SJCRH30 (cell line): Measurements from ENCODE around the gene SOX4. TPM values are rescaled to one million over a fixed set of nuclear protein-coding genes. Genes with fewer than 3 reads are reported as not detected.
A peak's percentile ranks its signal among the peaks of the same experiment; 100 is the strongest.
"Not testable (repeated sequence)": the region's sequence is repeated elsewhere in the genome, so short reads cannot be mapped to it uniquely, and the experiment has no call there.

Source experiments
- DNase-seq, 2 experiments: peaks; one replicate each; pipeline ENCODE4 v3.0.0-alpha.2; 2015 to 2020
- H3K27ac ChIP-seq: fragments of 250-450 bp; sonication (Bioruptor Pico); 2 replicates; pipeline ENCODE4 v1.5.1; 2020; ENCODE audit warnings: mild to moderate bottlenecking, moderate library complexity
- H3K27me3 ChIP-seq: fragments of 250-450 bp; sonication (Bioruptor Pico); 2 replicates; pipeline ENCODE4 v1.5.1; 2020; ENCODE audit warnings: mild to moderate bottlenecking, moderate library complexity
- H3K36me3 ChIP-seq: fragments of 250-450 bp; sonication (Bioruptor Pico); 2 replicates; pipeline ENCODE4 v1.5.1; 2020; ENCODE audit warnings: mild to moderate bottlenecking, moderate library complexity
- H3K4me1 ChIP-seq: fragments of 250-450 bp; sonication (Bioruptor Pico); 2 replicates; pipeline ENCODE4 v1.5.1; 2020; ENCODE audit warnings: mild to moderate bottlenecking, moderate library complexity
- H3K4me3 ChIP-seq: fragments of 250-450 bp; sonication (Bioruptor Pico); 2 replicates; pipeline ENCODE4 v1.5.1; 2020; ENCODE audit warnings: mild to moderate bottlenecking, moderate library complexity
- H3K9me3 ChIP-seq: fragments of 250-450 bp; sonication (Bioruptor Pico); replicated peaks from 2 replicates; pipeline ENCODE4 v1.5.1; 2020; ENCODE audit warnings: mild to moderate bottlenecking, moderate library complexity
- total RNA-seq: library from RNA; depleted of rRNA; stranded (reverse); fragments of >200 nt; shearing (Covaris generic); gene quantifications from 2 replicates; pipeline ENCODE4 v1.2.3, GENCODE V29; 2014; rRNA removed

The SOX4 gene
- 33.9 and 37.2 TPM in 2 replicates for total RNA-seq

- peak; percentile 94 to 96 for DNase-seq
- Histone ChIP-seq H3K27ac (peak within 1 kb of the TSS; percentile 91), H3K27me3 (no peaks in the 10 kb centered on the region), H3K4me1 (no peaks in the 10 kb centered on the region), H3K4me3 (peak within 1 kb of the TSS; percentile 94), H3K36me3 (peaks cover 25% of the 10 kb centered on the region), H3K9me3 (no peaks in the 10 kb centered on the region)
Observed at GRCh38 chr6:21593412-21593926, at the start of gene SOX4. Gene SOX4 (plus strand): TSS chr6:21593751. CDS start chr6:21594535, 784 bp downstream.

DNA sequence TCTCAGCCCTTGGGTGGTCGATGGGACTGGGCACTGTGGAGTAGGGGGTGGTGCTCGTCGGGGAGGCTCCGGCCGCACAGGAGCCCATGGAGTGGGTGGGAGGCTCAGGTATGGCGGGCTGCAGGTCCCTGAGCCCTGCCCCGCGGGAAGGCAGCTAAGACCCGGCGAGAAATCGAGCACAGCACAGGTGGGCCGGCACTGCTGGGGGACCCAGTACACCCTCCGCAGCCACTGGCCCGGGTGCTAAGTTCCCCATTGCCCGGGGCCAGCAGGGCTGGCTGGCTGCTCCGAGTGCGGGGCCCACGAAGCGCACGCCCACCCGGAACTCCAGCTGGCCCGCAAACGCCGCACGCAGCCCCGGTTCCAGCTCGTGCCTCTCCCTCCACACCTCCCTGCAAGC, 41.3 kb upstream of the SOX4 start:
- H3K27me3 ChIP-seq, H3K36me3 ChIP-seq, H3K27ac ChIP-seq, H3K9me3 ChIP-seq, H3K4me1 ChIP-seq, DNase-seq, H3K4me3 ChIP-seq: not testable (repeated sequence)

- no peak for DNase-seq
- Histone ChIP-seq H3K9me3 (no peaks in the 10 kb centered on the region), H3K36me3 (no peaks in the 10 kb centered on the region), H3K27me3 (no peaks in the 10 kb centered on the region), H3K4me3 (no peak overlapping the region), H3K4me1 (no peaks in the 10 kb centered on the region), H3K27ac (no peak overlapping the region)
Observed at GRCh38 chr6:21554286-21554685, 39.3 kb upstream of the SOX4 start.

GRCh38 chr6:21555197-21555596, 38.4 kb upstream of the SOX4 start:
- Histone ChIP-seq H3K27ac (no peak overlapping the region), H3K4me1 (no peaks in the 10 kb centered on the region), H3K36me3 (no peaks in the 10 kb centered on the region)

DNA sequence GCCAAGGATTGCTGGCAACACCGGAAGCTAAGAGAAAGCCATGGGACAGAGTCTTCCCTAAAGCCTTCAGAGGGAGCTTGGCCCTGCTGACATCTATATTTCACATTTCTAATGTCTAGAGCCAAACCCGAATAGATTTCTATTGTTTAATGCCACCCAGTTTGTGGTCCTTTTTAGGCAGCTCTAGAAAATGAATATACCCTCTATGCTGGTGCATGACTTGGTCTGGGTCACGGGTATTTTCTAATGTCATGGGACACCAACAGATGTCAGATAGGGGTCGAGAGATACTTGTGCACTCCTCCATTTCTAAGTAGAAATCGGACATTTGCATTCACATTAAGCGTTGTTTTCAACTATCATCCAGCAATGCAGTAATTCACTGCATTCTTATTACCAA, 37.0 kb upstream of the SOX4 start:
- Histone ChIP-seq H3K4me1 (no peaks in the 10 kb centered on the region), H3K36me3 (no peaks in the 10 kb centered on the region), H3K27me3 (no peaks in the 10 kb centered on the region), H3K9me3 (no peaks in the 10 kb centered on the region), H3K27ac (no peak overlapping the region), H3K4me3 (no peak overlapping the region)
- no peak for DNase-seq

More at GRCh38 chr6:21555197-21555596, 38.4 kb upstream of the SOX4 start:
- DNase-seq = no peak
- no peaks in the 10 kb centered on the region for H3K27me3 ChIP-seq
- H3K9me3 ChIP-seq = no peaks in the 10 kb centered on the region
- H3K4me3 ChIP-seq = no peak overlapping the region

DNA sequence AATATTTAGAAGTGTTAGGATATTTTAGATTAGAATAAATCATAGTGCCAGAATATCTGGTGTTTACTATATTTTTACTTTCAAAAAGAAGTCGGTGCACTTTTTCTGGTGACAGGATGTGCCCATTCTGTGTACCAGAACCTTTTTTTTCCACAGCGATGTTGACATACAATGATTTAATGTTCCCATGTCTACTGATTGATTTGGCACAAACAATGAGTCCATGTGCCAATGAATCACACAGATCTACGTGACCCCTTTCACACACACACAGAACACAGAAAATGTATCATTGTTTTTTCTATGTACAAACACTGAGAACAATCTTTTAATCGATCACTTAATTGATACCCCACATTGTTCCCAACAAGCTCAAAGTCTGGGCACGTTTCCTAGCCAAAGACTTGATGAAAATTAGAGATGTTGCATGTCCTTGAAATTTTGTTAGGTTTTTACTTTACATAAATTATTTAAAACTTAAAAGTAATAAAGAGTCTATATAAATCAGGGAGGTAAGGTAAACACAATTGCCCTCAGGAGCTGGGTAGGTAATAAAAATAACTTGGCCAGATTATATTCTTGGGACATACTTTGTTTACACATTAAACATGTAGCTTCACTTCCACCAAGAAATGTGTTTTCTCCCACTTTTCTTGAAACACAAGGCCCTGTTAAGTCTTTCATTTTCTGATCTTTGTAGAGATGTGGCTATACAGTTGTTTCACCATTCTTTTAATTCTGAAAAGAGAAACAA, 36.4 kb upstream of the SOX4 start:
- Histone ChIP-seq H3K9me3 (no peaks in the 10 kb centered on the region), H3K27ac (no peak overlapping the region), H3K36me3 (no peaks in the 10 kb centered on the region), H3K4me1 (no peaks in the 10 kb centered on the region), H3K4me3 (no peak overlapping the region), H3K27me3 (no peaks in the 10 kb centered on the region)
- DNase-seq = no peak

DNA sequence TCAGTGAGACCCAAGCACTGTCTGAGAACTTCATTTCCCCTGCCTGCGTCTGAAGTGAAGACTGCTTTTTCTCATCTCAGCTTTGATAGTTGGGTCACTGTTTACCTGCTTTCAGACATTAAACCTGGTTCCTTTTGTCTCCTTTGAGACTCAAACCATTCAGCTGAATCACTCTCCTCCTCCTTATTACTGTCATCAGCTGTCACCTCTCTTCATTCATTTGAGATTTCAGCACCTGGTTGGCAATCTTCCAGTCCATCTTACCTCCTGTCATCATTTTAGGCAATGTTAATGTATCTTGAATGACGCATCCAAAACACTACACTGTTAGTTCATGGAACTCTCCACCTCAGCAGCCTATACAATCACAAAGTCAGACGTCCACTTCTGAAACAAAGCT, 34.3 kb upstream of the SOX4 start:
- Histone ChIP-seq H3K27ac (no peak overlapping the region), H3K4me1 (no peaks in the 10 kb centered on the region), H3K9me3 (no peaks in the 10 kb centered on the region), H3K4me3 (no peak overlapping the region), H3K36me3 (no peaks in the 10 kb centered on the region), H3K27me3 (no peaks in the 10 kb centered on the region)
- no peak for DNase-seq

DNA sequence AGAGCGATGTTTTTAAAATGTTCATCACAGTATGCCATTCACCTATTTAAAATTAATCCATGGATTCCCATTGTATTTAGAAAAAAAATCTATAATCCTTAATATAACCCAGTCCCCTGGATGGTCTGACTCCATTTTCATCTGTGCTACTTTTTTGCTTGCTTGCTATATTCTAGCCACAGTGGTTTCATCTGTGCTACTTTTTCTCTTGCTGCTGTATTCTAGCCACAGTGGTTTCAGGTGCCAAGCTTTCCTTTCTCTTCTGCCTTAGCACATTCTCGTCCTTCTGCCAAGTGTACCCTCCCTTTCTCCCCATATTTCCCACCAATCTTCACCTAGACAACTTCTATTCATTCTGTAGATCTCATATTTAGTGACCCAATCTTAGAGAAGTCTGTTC, 33.3 kb upstream of the SOX4 start:
- no peaks in the 10 kb centered on the region for H3K27me3 ChIP-seq
- H3K27ac ChIP-seq = no peak overlapping the region
- no peak for DNase-seq
- no peaks in the 10 kb centered on the region for H3K9me3 ChIP-seq
- H3K36me3 ChIP-seq = no peaks in the 10 kb centered on the region
- no peak overlapping the region for H3K4me3 ChIP-seq
- H3K4me1 ChIP-seq = no peaks in the 10 kb centered on the region

DNA sequence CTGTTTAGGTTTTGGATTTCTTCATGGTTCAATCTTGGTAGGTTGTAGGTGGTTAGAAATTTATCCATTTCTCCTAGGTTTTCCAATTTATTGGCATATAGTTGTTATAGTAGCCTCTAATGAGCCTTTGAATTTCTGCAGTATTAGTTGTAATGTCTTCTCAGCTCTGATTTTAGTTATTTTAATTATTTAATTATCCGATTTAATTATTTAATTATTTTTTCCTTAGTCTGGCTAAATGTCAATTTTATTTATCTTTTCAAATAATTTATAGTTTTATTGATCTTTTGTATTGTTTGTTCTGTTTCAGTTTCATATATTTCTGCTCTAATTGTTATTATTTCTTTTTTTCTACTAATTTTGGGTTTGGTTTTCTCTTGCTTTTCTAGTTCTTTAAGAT, 28.1 kb upstream of the SOX4 start:
- Histone ChIP-seq H3K4me3 (no peak overlapping the region), H3K36me3 (no peaks in the 10 kb centered on the region), H3K27me3 (no peaks in the 10 kb centered on the region), H3K4me1 (no peaks in the 10 kb centered on the region), H3K9me3 (no peaks in the 10 kb centered on the region), H3K27ac (no peak overlapping the region)
- no peak for DNase-seq

- Histone ChIP-seq H3K4me3 (no peak overlapping the region), H3K27me3 (no peaks in the 10 kb centered on the region), H3K27ac (no peak overlapping the region), H3K4me1 (no peaks in the 10 kb centered on the region), H3K36me3 (no peaks in the 10 kb centered on the region), H3K9me3 (no peaks in the 10 kb centered on the region)
- DNase-seq = no peak
Observed at GRCh38 chr6:21578523-21578922, 15.0 kb upstream of the SOX4 start.

DNA sequence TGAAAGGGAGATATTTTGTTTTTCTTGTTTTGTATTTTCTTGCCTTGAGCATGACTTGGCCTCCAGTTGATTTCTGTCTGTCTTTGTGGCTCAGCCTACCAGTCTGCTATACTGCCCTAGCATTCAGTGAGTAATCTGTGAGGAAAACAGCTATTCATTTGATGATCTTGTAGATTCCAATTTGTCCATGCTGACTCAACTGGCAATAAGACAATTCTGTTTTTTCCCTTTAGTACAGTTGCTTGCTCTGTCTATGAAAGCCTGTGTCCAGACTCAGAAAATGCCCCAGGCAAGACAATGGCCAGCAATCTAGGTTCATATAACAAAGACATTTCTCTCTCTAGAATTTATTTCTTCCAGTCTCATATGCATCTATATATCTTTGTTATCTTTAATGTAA, 10.9 kb upstream of the SOX4 start:
- DNase-seq = no peak
- Histone ChIP-seq H3K9me3 (no peaks in the 10 kb centered on the region), H3K27me3 (no peaks in the 10 kb centered on the region), H3K27ac (no peak overlapping the region), H3K4me3 (no peak overlapping the region), H3K4me1 (no peaks in the 10 kb centered on the region), H3K36me3 (no peaks in the 10 kb centered on the region)

- DNase-seq = no peak
- no peak overlapping the region; the same call in 1 of the 2 replicates for H3K27ac ChIP-seq
Observed at GRCh38 chr6:21586300-21586699, 7.3 kb upstream of the SOX4 start.

GRCh38 chr6:21586740-21587178, 6.8 kb upstream of the SOX4 start:
- DNase-seq = no peak
- no peaks in the 10 kb centered on the region for H3K4me1 ChIP-seq
- no peaks in the 10 kb centered on the region for H3K9me3 ChIP-seq
- peak overlapping the region; percentile 67 for H3K4me3 ChIP-seq
- H3K36me3 ChIP-seq = no peaks in the 10 kb centered on the region
- H3K27ac ChIP-seq = peak overlapping the region; percentile 70
- H3K27me3 ChIP-seq = no peaks in the 10 kb centered on the region

More at GRCh38 chr6:21586300-21586699, 7.3 kb upstream of the SOX4 start:
- Histone ChIP-seq H3K9me3 (no peaks in the 10 kb centered on the region), H3K4me3 (peak overlapping the region; percentile 67), H3K27me3 (no peaks in the 10 kb centered on the region), H3K36me3 (no peaks in the 10 kb centered on the region), H3K4me1 (no peaks in the 10 kb centered on the region)

DNA sequence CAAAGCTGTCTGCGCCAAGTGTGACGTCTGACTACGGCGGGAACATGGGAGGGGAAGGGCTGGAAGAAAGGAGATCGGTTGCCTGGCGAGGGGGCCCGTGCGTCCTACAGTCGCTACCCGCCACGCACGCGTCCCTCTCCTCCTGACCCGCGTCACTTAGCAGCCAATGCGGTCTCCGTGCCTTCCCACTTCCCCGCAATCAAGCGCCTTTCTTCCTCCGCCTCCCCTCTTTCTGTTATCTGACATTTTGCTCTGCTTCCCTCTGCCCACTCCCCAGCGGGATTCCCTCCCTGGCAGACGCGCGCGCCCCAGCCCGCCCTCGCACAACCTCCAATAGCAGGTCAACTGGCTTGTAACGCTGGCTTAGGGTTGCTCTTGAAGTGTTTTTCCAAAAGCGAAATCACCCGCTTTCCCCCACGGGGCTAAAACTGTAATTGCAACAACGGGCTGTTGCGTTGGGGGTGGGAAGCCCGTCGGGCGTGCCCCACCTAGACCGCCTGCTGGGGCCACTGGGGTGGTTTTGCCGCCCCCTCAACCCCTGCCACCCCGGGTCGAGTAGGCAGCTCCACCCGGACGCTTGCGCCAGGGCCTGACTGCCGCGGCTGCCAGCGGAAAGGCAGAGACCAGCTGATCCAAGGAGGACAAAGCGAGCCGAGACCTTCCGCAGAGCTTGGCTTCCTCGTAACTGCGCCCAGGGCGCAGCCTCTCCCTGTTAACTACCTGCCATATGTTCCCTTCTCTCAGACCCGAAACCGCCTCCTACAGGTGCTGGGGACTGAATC, 6.2 kb upstream of the SOX4 start:
- H3K4me3 ChIP-seq = peak overlapping the region; percentile 67
- DNase-seq = peak; percentile 62 to 73
- no peaks in the 10 kb centered on the region for H3K9me3 ChIP-seq
- H3K36me3 ChIP-seq = no peaks in the 10 kb centered on the region
- no peaks in the 10 kb centered on the region for H3K4me1 ChIP-seq
- no peaks in the 10 kb centered on the region for H3K27me3 ChIP-seq
- peak overlapping the region; percentile 70 for H3K27ac ChIP-seq

DNA sequence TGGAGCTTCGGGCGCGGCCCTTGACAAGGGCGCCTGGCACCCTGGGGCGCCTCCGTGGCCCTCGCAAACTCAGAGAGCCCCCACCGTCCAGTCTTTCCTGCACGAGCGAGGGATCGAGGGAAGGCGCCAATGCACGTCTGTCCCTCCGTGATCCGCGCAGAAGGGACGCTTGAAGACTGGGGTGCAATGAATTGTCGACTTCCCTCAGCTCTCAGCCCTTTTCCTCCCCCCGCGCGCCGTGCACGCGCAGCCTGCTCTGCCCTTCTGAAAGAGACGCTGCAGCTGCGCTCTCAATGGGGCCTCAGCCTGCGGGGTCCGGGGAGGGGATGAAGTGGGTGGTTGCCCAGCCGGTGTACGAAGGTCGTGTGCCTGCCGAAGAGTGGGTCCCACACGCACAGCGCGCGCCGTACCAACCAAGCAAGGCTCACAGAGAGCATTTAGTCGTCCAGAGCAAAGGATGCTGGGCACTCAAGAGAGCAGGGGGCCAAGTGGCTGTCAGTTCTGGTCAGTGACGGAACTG, 5.5 kb upstream of the SOX4 start:
- Histone ChIP-seq H3K36me3 (no peaks in the 10 kb centered on the region), H3K27me3 (no peaks in the 10 kb centered on the region), H3K9me3 (no peaks in the 10 kb centered on the region), H3K27ac (peak overlapping the region; percentile 70), H3K4me3 (peak overlapping the region; percentile 67), H3K4me1 (no peaks in the 10 kb centered on the region)
- peak; percentile 66 to 73 for DNase-seq
